Lower lobe of right lung (tissue), 2 donors: ENCODE results near the gene MAML3. TPM values are rescaled to one million over a fixed set of nuclear protein-coding genes. Genes with fewer than 3 reads are reported as not detected.
A peak's percentile ranks its signal among the peaks of the same experiment; 100 is the strongest.

Experiments
- ATAC-seq, 2 donors: fragments of 200-7000 bp; cut with Tn5 transposase; one replicate each; pipeline ENCODE4 v1.9.1; 2020 to 2022; ENCODE audit warnings: mild to moderate bottlenecking in 2 of 2, moderate library complexity in 2 of 2
- DNase-seq: peaks from one replicate; pipeline ENCODE4 v3.0.0-alpha.2; 2020
- H3K27ac ChIP-seq: fragments of 200-600 bp; one replicate; pipeline ENCODE4 v1.8.0; 2022
- H3K27me3 ChIP-seq: fragments of 200-600 bp; one replicate; pipeline ENCODE4 v1.8.0; 2022; ENCODE audit warnings: low read depth
- H3K36me3 ChIP-seq: fragments of 200-600 bp; one replicate; pipeline ENCODE4 v1.8.0; 2022; ENCODE audit warnings: mild to moderate bottlenecking
- H3K4me1 ChIP-seq: fragments of 200-600 bp; one replicate; pipeline ENCODE4 v1.8.0; 2022
- H3K4me3 ChIP-seq: fragments of 200-600 bp; one replicate; pipeline ENCODE4 v1.8.0; 2022; ENCODE audit warnings: mild to moderate bottlenecking
- H3K9me3 ChIP-seq: fragments of 200-600 bp; one replicate; pipeline ENCODE4 v1.8.0; 2022
- CTCF ChIP-seq: fragments of 200-600 bp; IDR thresholded peaks from one replicate; pipeline ENCODE4 v1.8.0; 2022; ENCODE audit warnings: antibody characterized with exemption, mild to moderate bottlenecking
- intact Hi-C: fragments of 100-400 bp; cut with DNase I; formaldehyde crosslinking; loops from one replicate; pipeline ENCODE4 v1.11.0; 2022
- total RNA-seq: library from RNA; stranded (reverse); fragmentation: NEBNext Ultra II Directional; extraction: Animal tissue kit (Norgen Biotek cat#: 25700); gene quantifications from one replicate; pipeline ENCODE4 v1.2.1, GENCODE V29; 2021
- donor health status: DM: no; HTN: yes; CAD: no; lungs with severe emphysema.

Gene MAML3
- total RNA-seq, 1 donor from 2014 or later = 12.5 TPM

- ATAC-seq = peak in 1 of 2 donors; percentile 35
- intact Hi-C loops = no loop called here
- DNase-seq = no peak
- Histone ChIP-seq H3K27me3 (no peaks in the 10 kb centered on the region), H3K36me3 (no peaks in the 10 kb centered on the region), H3K27ac (no peak overlapping the region), H3K4me1 (no peaks in the 10 kb centered on the region), H3K4me3 (no peak overlapping the region), H3K9me3 (no peaks in the 10 kb centered on the region)
- TF ChIP-seq CTCF = no peak
Observed at GRCh38 chr4:139828966-139829664, 324.9 kb downstream of the MAML3 start.

- no peak for TF ChIP-seq CTCF
- no peak for DNase-seq
Observed at GRCh38 chr4:139826426-139826825, 327.6 kb downstream of the MAML3 start.

GRCh38 chr4:139825523-139826014 lies 328.4 kb downstream of the MAML3 start:
- DNase-seq = no peak

More at GRCh38 chr4:139826426-139826825, 327.6 kb downstream of the MAML3 start:
- Histone ChIP-seq H3K4me1 (no peaks in the 10 kb centered on the region), H3K36me3 (no peaks in the 10 kb centered on the region), H3K27ac (no peak overlapping the region), H3K9me3 (no peaks in the 10 kb centered on the region), H3K27me3 (no peaks in the 10 kb centered on the region), H3K4me3 (no peak overlapping the region)
- intact Hi-C loops = no loop called here
- ATAC-seq = no peak

GRCh38 chr4:139824882-139825522 lies 329.0 kb downstream of the MAML3 start:
- Histone ChIP-seq H3K9me3 (no peaks in the 10 kb centered on the region), H3K36me3 (no peaks in the 10 kb centered on the region), H3K27ac (no peak overlapping the region), H3K27me3 (no peaks in the 10 kb centered on the region), H3K4me3 (no peak overlapping the region), H3K4me1 (no peaks in the 10 kb centered on the region)
- intact Hi-C loops = no loop called here
- no peak for ATAC-seq
- no peak for TF ChIP-seq CTCF
- DNase-seq = no peak

More at GRCh38 chr4:139825523-139826014, 328.4 kb downstream of the MAML3 start:
- no peaks in the 10 kb centered on the region for H3K4me1 ChIP-seq
- intact Hi-C loops = no loop called here
- TF ChIP-seq CTCF = no peak
- no peak for ATAC-seq
- no peak overlapping the region for H3K4me3 ChIP-seq
- no peaks in the 10 kb centered on the region for H3K36me3 ChIP-seq
- H3K27me3 ChIP-seq = no peaks in the 10 kb centered on the region
- no peak overlapping the region for H3K27ac ChIP-seq
- no peaks in the 10 kb centered on the region for H3K9me3 ChIP-seq

- Histone ChIP-seq H3K27me3 (no peaks in the 10 kb centered on the region), H3K9me3 (no peaks in the 10 kb centered on the region), H3K36me3 (no peaks in the 10 kb centered on the region), H3K4me1 (no peaks in the 10 kb centered on the region), H3K27ac (no peak overlapping the region), H3K4me3 (no peak overlapping the region)
- ATAC-seq = no peak
- intact Hi-C loops = no loop called here
- no peak for TF ChIP-seq CTCF
- DNase-seq = no peak
Observed at GRCh38 chr4:139823746-139824145, 330.2 kb downstream of the MAML3 start.
